ELF-1 (cell line): ENCODE data around the gene EFTUD2.
"Not testable (repeated sequence)": the region's sequence is repeated elsewhere in the genome, so short reads cannot be mapped to it uniquely, and the experiment has no call there.

Source experiments
- DNase-seq: peaks from one replicate; pipeline ENCODE4 v3.0.0-alpha.2; 2016; ENCODE audit warnings: low read depth, low spot score

EFTUD2 gene

DNA sequence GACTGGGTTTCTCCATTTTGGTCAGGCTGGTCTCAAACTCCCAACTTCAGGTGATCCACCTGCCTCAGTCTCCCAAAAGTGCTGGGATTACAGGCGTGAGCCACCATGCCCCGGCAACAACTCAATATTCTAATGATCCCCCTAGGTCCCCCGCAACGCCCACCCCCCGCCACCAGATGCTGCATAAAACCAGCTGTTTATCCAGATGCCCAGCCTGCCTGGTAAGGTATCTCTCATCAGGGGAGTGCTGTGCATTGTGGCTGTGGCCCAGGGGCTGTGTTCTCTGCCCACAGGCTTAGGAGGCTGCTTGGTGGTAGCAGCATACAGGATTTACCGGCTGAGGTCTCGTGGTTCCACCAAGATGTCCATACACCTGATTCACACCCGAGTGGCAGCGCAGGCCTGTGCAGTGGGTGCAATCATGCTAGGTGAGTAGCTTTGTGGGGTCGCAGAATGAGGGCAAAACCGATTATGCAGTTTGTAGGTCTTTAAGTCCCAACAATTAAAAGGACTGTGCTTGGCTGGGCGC, 50.2 kb downstream of the EFTUD2 start:
- DNase-seq: no peak

- no peak for DNase-seq
Measured at GRCh38 chr17:44848257-44848795, 50.9 kb downstream of the EFTUD2 start.

GRCh38 chr17:44847586-44847985, 51.7 kb downstream of the EFTUD2 start, which contains the start of gene HIGD1B:
Gene HIGD1B, plus strand, starts transcription at chr17:44847883. Its CDS starts 270 bp downstream, at chr17:44848153.
- no peak for DNase-seq

GRCh38 chr17:44846206-44846605, 53.0 kb downstream of the EFTUD2 start:
- no peak for DNase-seq

DNA sequence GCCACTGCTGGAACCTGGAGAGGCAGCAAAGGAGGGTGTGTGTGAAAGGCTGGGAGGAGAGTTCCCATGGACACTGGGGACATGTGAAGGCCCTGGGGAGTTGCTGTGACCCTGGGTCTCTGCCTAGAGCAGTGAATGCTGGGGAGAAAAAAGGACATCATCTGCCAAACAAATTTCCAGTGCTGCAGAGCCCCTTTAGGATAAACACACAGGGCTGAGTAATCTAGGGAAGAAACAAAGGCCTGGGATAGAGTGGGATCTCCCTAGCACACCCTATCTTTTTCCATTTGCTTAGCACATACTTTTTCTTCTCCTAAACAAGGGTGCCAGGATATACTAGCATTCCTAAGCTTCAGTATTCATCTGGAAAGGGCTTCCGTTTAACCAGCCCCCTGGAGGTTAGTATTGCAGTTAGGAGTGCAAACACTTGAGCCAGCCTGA, 54.8 kb downstream of the EFTUD2 start:
- peak; percentile 24 for DNase-seq

DNA sequence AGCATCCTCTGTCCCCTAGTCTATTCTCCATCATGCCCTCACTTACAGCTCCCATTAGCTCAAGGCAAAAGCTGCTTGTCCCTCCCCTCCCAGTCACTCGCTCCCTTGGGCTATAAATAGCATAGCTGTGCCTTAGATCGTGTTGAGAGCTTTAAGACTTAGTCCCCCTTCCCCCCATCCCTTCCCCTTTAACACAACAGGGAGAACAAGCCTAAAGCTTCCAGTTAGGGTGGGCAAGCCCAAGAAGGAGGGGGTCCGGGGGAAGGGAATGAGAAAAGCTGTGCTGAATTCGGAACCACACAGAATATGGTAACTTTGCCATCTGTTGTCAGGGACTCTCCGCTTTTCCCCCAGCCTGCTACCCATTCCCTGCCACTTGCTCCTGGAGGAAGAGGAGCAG, 56.5 kb downstream of the EFTUD2 start:
- peak; percentile 69 for DNase-seq

- no peak for DNase-seq
Measured at GRCh38 chr17:44840936-44841335, 58.3 kb downstream of the EFTUD2 start.

GRCh38 chr17:44840274-44840673, 59.0 kb downstream of the EFTUD2 start:
- no peak for DNase-seq

DNA sequence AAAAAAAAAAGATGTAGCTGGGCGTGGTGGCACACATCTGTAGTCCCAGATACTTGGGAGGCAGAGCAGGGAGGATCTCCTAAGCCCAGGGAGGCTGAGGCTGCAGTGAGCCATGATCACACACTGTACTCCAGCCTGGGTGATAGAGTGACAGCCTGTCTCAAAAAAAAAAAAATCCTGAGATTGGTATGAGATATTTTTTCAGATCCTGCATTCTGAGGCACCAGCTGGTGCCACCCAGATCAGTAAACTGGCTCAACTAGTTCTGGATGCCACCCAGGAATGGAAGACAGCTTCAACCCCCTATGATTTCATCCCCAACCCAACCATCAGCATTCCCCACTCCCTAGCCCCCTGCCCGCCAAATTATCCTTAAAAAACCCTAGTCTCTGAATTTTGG, 62.0 kb downstream of the EFTUD2 start:
- DNase-seq: no peak

DNA sequence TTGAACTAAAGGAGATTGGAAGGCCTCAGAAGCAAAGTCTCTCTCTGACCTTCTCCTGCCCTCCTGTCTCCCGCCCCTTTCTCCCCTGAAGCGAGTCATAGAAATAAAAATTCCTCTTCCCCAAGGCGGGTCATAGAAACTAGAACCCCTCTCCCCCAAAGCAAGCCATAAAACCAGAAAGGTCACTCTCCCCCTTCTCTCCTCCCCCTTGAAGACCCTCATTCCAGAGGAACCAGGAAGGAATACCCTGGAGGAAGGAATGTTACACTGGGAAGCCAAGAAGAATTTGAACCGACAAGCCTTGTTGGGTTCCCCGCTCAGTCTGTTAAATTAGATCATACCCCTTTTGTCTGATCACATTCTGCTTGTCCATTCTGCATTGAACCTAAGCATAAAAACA, 66.4 kb downstream of the EFTUD2 start:
- peak; percentile 84 for DNase-seq

DNA sequence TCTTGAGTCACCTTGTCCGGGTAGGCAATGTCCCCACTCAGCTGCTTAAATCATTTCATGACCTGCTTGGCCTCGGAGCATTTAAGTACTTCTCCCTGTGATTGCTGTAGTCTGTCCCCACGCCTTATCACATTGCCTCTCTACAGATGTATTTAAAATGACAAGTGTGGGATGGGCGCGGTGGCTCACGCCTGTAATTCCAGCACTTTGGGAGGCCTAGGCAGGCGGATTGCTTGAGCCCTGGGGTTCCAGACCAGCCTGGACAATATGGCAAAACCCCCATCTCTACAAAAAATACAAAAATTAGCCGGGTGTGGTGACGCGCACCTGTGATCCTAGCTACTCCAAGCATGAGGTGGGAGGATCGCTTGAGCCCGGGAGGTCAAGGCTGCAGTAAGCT, 67.9 kb downstream of the EFTUD2 start:
- peak; percentile 39 for DNase-seq

GRCh38 chr17:44830359-44831288, 68.6 kb downstream of the EFTUD2 start:
- DNase-seq: peak; percentile 53

GRCh38 chr17:44829523-44830358, 69.5 kb downstream of the EFTUD2 start, which contains the start of gene GJC1:
Gene GJC1, minus strand, starts transcription at chr17:44830287. Its CDS starts 24,470 bp downstream, at chr17:44805817.
- DNase-seq: peak; percentile 66

DNA sequence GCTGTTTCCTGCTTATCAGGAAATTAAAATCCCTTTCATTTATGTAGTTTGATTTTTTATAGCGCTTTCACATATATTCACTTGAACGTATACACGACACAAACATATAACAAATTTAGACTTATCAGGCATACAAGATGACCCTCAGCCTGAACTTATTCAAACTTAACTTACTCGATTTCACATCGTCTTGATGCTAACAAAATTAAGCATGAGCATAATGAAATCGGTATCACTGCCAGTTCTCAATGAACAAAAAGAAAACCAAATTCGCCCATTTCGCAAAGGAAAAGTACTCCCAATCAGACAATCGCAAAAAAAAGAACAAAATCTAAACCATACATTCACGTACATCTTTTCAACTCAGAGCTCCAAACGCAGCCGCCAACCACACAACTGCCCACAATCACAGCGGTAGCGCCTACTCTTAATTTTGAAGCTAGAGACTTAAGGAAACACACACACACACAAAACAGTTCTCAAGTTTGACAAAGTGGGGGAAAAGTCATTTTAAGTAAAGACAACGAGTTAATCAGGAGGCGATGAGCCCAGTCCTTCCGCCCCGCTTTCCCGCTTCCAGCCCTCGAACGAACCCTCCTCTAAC, 70.2 kb downstream of the EFTUD2 start:
- DNase-seq: no peak

- no peak for DNase-seq
Measured at GRCh38 chr17:44827863-44828262, 71.4 kb downstream of the EFTUD2 start.

DNA sequence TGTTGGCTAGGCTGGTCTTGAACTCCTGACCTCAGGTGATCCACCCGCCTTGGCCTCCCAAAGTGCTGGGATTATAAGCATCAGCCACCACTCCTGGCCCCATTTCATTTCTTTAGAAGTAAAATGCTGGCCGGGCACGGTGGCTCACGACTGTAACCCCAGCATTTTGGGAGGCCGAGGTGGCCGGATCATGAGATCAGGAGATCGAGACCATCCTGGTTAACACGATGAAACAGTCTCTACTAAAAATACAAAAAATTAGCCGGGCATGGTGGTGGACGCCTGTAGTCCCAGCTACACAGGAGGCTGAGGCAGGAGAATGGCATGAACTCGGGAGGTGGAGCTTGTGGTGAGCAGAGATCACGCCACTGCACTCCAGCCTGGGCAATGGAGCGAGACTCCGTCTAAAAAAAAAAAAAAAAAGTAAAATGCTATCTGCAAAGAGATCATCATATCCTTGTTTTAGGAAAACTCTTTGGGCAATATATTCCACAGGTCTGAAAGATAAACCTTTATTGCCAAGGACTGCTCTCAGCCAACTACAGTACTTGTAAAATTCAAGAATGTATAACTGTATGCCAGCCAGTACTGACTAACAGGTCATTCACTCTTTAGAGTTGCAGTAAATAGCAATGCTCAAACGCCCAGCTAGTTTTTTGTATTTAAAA, 73.0 kb downstream of the EFTUD2 start:
- DNase-seq: no peak

GRCh38 chr17:44825236-44825635, 74.0 kb downstream of the EFTUD2 start:
- DNase-seq: peak; percentile 16

- no peak for DNase-seq
Measured at GRCh38 chr17:44820631-44821212, 78.5 kb downstream of the EFTUD2 start.

DNA sequence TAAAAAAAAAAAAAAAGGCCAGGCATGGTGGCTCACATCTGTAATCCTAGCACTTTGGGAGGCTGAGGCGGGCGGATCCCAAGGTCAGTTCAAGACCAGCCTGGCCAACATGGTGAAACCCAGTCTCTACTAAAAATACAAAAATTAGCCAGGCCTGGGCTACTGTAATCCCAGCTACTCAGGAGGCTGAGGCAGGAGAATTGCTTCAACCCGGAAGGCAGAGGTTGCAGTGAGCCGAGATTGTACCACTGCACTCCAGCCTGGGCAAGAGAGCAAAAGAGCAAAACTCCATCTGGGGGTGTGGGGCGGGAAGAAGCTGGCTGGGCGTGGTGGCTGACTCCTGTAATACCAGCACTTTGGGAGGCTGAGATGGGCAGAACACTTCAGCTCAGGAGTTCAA, 80.7 kb downstream of the EFTUD2 start:
- not testable (repeated sequence) for DNase-seq

- no peak for DNase-seq
Measured at GRCh38 chr17:44812263-44812662, 87.0 kb downstream of the EFTUD2 start.
